Bronchial epithelial cell (primary cell): ENCODE data around the gene SAE1. TPM values are rescaled to one million over a fixed set of nuclear protein-coding genes. Genes with fewer than 3 reads are reported as not detected.

Experiments used
- DNase-seq: peaks from one replicate; pipeline ENCODE4 v3.0.0-alpha.2; 2010; ENCODE audit warnings: low read depth
- FAIRE-seq: peaks from 2 replicates; lab custom pipeline; 2011; peaks lifted over from hg19 to GRCh38; lab: Jason Lieb, UNC
- H3K27me3 ChIP-seq: 2 replicates; pipeline ENCODE4 v1.5.1; 2011; ENCODE audit warnings: low read length; ENCODE audit not compliant: control insufficient read depth, insufficient read depth
- H3K36me3 ChIP-seq: 2 replicates; pipeline ENCODE4 v1.5.1; 2011; ENCODE audit warnings: low read length; ENCODE audit not compliant: control insufficient read depth, insufficient read depth
- H3K4me3 ChIP-seq: 2 replicates; pipeline ENCODE4 v1.5.1; 2011; ENCODE audit warnings: mild to moderate bottlenecking, low read depth, low read length, control low read depth
- total RNA-seq: library from RNA; depleted of rRNA; stranded (reverse); fragments of >200 nt; gene quantifications from 2 replicates; pipeline ENCODE4 v1.2.1, GENCODE V29; 2014
- TF ChIP-seq, protein P1 (sequence below): IDR thresholded peaks from 2 replicates; pipeline ENCODE4 v1.5.1; 2011; ENCODE audit warnings: mild to moderate bottlenecking, moderate library complexity, low read length, control low read depth, inconsistent platforms; ENCODE audit not compliant: insufficient read depth, severe bottlenecking

The SAE1 gene
- total RNA-seq, 1 donor from 2014 or later, result 90.6 TPM

- TF ChIP-seq, protein P1, sequence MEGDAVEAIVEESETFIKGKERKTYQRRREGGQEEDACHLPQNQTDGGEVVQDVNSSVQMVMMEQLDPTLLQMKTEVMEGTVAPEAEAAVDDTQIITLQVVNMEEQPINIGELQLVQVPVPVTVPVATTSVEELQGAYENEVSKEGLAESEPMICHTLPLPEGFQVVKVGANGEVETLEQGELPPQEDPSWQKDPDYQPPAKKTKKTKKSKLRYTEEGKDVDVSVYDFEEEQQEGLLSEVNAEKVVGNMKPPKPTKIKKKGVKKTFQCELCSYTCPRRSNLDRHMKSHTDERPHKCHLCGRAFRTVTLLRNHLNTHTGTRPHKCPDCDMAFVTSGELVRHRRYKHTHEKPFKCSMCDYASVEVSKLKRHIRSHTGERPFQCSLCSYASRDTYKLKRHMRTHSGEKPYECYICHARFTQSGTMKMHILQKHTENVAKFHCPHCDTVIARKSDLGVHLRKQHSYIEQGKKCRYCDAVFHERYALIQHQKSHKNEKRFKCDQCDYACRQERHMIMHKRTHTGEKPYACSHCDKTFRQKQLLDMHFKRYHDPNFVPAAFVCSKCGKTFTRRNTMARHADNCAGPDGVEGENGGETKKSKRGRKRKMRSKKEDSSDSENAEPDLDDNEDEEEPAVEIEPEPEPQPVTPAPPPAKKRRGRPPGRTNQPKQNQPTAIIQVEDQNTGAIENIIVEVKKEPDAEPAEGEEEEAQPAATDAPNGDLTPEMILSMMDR, result no peak
- peak; percentile 45 for DNase-seq
- no peaks in the 10 kb centered on the region for H3K27me3 ChIP-seq
- H3K4me3 ChIP-seq, result no peak overlapping the region
- peaks cover 5% of the 10 kb centered on the region for H3K36me3 ChIP-seq
- no peak for FAIRE-seq
These were observed 59.6 kb downstream of the SAE1 start for GRCh38 chr19:47190167-47190727.

DNA sequence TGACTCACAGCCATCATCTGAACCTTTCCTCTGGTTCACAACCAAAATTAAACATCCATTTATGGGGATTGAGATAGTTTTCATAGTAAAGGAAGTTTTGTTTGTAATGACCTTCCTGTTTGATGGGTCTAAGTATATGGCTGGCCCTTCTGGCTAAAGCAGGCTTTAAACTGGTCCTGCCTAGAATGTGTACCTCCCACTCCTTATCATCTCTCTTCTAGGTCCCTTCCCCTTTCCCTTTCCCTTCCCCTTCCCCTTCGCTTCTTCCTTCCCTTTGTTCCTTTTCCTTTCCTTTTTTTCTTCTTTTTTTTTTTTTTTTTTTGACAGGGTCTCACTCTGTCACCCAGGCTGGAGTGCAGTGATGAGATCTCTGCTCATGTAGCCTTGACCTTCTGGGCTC is 64.8 kb downstream of the SAE1 start:
- TF ChIP-seq, protein P1, result no peak
- DNase-seq (no peak), FAIRE-seq (no peak)
- H3K36me3 ChIP-seq, result peaks cover 7% of the 10 kb centered on the region
- no peaks in the 10 kb centered on the region for H3K27me3 ChIP-seq
- no peak overlapping the region for H3K4me3 ChIP-seq

DNA sequence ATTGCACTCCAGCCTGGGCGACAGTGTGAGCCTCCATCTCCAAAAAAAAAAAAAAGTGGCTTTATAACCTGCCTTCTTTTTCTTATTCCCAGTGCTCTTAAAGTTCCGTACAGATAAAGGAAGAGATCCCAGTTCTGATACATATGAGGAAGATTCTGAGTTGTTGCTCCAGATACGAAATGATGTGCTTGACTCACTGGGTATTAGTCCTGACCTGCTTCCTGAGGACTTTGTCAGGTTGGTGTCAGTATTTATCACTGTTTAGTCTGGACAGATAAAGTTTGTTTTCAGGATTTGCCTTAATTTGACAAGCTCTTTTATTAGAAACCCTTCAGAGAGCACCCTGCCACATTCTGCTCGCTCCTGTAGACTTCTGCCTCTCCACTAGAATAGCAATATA is 66.5 kb downstream of the SAE1 start:
- H3K36me3 ChIP-seq, result peaks cover 4% of the 10 kb centered on the region

GRCh38 chr19:47200530-47200929 is 69.9 kb downstream of the SAE1 start:
- no peak overlapping the region for H3K4me3 ChIP-seq
- TF ChIP-seq, protein P1, result no peak
- FAIRE-seq (no peak), DNase-seq (no peak)
- peaks cover 6% of the 10 kb centered on the region for H3K36me3 ChIP-seq
- H3K27me3 ChIP-seq, result no peaks in the 10 kb centered on the region

More for the DNA sequence above, 66.5 kb downstream of the SAE1 start:
- DNase-seq (peak; percentile 60), FAIRE-seq (no peak)
- H3K27me3 ChIP-seq, result no peaks in the 10 kb centered on the region
- TF ChIP-seq, protein P1, result no peak
- no peak overlapping the region for H3K4me3 ChIP-seq

DNA sequence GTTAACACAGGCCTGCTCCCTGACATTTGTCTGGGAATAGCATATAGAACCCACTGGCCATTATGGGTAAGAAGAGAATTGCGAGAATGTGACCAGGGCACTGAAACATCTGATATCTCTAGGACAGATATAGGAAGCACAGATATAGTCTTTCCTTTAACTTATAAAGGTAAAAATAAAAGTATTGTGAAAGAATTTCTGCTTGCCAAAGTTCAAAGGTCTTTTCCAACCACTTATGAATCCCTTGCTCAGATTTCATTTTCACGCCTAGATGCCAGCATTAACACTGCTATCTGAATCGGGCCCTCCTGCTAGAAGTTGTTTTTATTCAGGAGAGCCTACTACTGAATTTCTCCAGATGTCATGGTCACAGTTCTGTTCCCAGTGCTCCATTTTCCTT is 72.6 kb downstream of the SAE1 start:
- Histone ChIP-seq H3K27me3 (no peaks in the 10 kb centered on the region), H3K4me3 (no peak overlapping the region), H3K36me3 (peaks cover 9% of the 10 kb centered on the region)
- DNase-seq (no peak), FAIRE-seq (no peak)
- TF ChIP-seq, protein P1, result no peak
